Kidney (tissue), 14 donors: ENCODE measurements around the gene DIAPH1. TPM values are rescaled to one million over a fixed set of nuclear protein-coding genes. Genes with fewer than 3 reads are reported as not detected.
A peak's percentile ranks its signal among the peaks of the same experiment; 100 is the strongest.

Source experiments
- DNase-seq, 5 donors: peaks; one replicate each; pipeline ENCODE4 v3.0.0-alpha.2; 2013 to 2020
- FAIRE-seq: peaks from 2 replicates; lab custom pipeline; 2012; peaks lifted over from hg19 to GRCh38; lab: Jason Lieb, UNC
- H3K27ac ChIP-seq, 2 donors: one replicate each; pipeline ENCODE4 v1.7.0; 2013; ENCODE audit warnings: low read depth in 2 of 2, low read length in 2 of 2, inconsistent platforms in 1 of 2
- H3K27me3 ChIP-seq: one replicate; pipeline ENCODE4 v1.7.1; 2013; ENCODE audit warnings: low read length, inconsistent platforms; ENCODE audit not compliant: control insufficient read depth, insufficient read depth
- H3K36me3 ChIP-seq, 3 donors: one replicate each; pipeline versions ENCODE4 v1.7.0 to v1.7.1; 2013; ENCODE audit warnings: low read length in 3 of 3, control low read depth in 1 of 3, inconsistent platforms in 1 of 3; ENCODE audit not compliant: insufficient read depth in 3 of 3, control insufficient read depth in 2 of 3
- H3K4me1 ChIP-seq, 3 donors: one replicate each; pipeline versions ENCODE4 v1.7.0 to v1.7.1; 2013; ENCODE audit warnings: low read length in 3 of 3, inconsistent platforms in 1 of 3, low read depth in 1 of 3; ENCODE audit not compliant: control insufficient read depth in 2 of 3, insufficient read depth in 2 of 3
- H3K4me3 ChIP-seq, 3 donors: one replicate each; pipeline versions ENCODE4 v1.7.0 to v1.8.1; 2013; ENCODE audit warnings: low read length in 3 of 3, control low read depth in 1 of 3, inconsistent platforms in 1 of 3
- H3K9ac ChIP-seq, 3 donors: one replicate each; pipeline versions ENCODE4 v1.7.0 to v1.7.1; 2013; ENCODE audit warnings: low read length in 3 of 3, control low read depth in 1 of 3, inconsistent platforms in 1 of 3
- H3K9me3 ChIP-seq, 3 donors: one replicate each; pipeline versions ENCODE4 v1.7.0 to v1.7.1; 2013; ENCODE audit warnings: low read length in 3 of 3, control low read depth in 1 of 3, inconsistent platforms in 1 of 3; ENCODE audit not compliant: control insufficient read depth in 2 of 3, insufficient read depth in 1 of 3
- CTCF ChIP-seq: IDR thresholded peaks from 3 replicates; pipeline ENCODE4 v1.5.1; 2012; ENCODE audit warnings: mild to moderate bottlenecking, moderate library complexity, borderline replicate concordance; ENCODE audit not compliant: insufficient read depth; ENCODE audit errors: extremely low read depth
- intact Hi-C: fragments of 100-400 bp; cut with DNase I; formaldehyde crosslinking; loops from one replicate; pipeline ENCODE4 v1.11.1; 2022
- polyA plus RNA-seq: library from polyadenylated mRNA; stranded (reverse); fragments of 350-450 nt; fragmentation: Illumina TruSeq; extraction: RNeasy Lipid Tissue Mini Kit (QIAGEN cat#74804); gene quantifications from one replicate; pipeline ENCODE4 v1.2.3, GENCODE V29; 2014; ENCODE audit warnings: low read depth, low replicate concordance; ENCODE audit not compliant: insufficient read depth
- total RNA-seq: library from RNA; stranded (reverse); fragmentation: NEBNext Ultra II Directional; extraction: Animal tissue kit (Norgen Biotek cat#: 25700); gene quantifications from one replicate; pipeline ENCODE4 v1.2.1, GENCODE V29; 2021
- donor health status: control.
- donor health status: control.
- donor health status: control.
- donor health status: control.
- donor health status: control.
- donor health status: DM: yes; HTN: yes; CAD: no.
- donor health status: Normal renal cell carcinoma (clear cell type).

Gene DIAPH1
- total and polyA plus RNA-seq, 2 donors from 2014 or later = 60.6 to 156 TPM

- Histone ChIP-seq H3K36me3 (peaks cover 5 to 25% (median 8%) of the 10 kb centered on the region in 3 donors), H3K27ac (peak overlapping the region; percentile 90 to 94), H3K4me1 (peaks cover 0 to 18% (median 3%) of the 10 kb centered on the region in 3 donors), H3K27me3 (no peaks in the 10 kb centered on the region), H3K9me3 (no peaks in the 10 kb centered on the region), H3K9ac (peak overlapping the region; percentile 20 to 77 (median 55)), H3K4me3 (peak overlapping the region; percentile 62 to 93 (median 62))
- intact Hi-C loops = no loop called here
- FAIRE-seq (no peak), DNase-seq (peak in 1 of 5 donors; percentile 39)
- TF ChIP-seq CTCF = no peak
Measured at GRCh38 chr5:141617682-141618029, 1.1 kb downstream of the DIAPH1 start.

GRCh38 chr5:141617128-141617527, 1.7 kb downstream of the DIAPH1 start:
- H3K9me3 ChIP-seq = no peaks in the 10 kb centered on the region
- H3K9ac ChIP-seq = peak overlapping the region in 2 of 3 donors; percentile 55 to 77
- no peak for TF ChIP-seq CTCF
- no peak for DNase-seq
- peaks cover 0 to 18% (median 3%) of the 10 kb centered on the region in 3 donors for H3K4me1 ChIP-seq
- intact Hi-C loops = no loop called here
- H3K27ac ChIP-seq = peak overlapping the region; percentile 90 to 94
- no peaks in the 10 kb centered on the region for H3K27me3 ChIP-seq
- H3K36me3 ChIP-seq = peaks cover 5 to 21% (median 5%) of the 10 kb centered on the region in 3 donors
- no peak for FAIRE-seq
- H3K4me3 ChIP-seq = peak overlapping the region in 2 of 3 donors; percentile 62 to 93

GRCh38 chr5:141615991-141616720, 2.6 kb downstream of the DIAPH1 start:
- peak overlapping the region in 1 of 2 donors; percentile 26 for H3K27ac ChIP-seq
- DNase-seq = no peak
- H3K4me1 ChIP-seq = peaks cover 0 to 18% (median 7%) of the 10 kb centered on the region in 3 donors
- no peaks in the 10 kb centered on the region for H3K27me3 ChIP-seq
- H3K4me3 ChIP-seq = peak overlapping the region in 2 of 3 donors; percentile 62 to 93
- H3K9me3 ChIP-seq = no peaks in the 10 kb centered on the region
- TF ChIP-seq CTCF = no peak
- no peak for FAIRE-seq
- peaks cover 1 to 17% (median 3%) of the 10 kb centered on the region in 3 donors for H3K36me3 ChIP-seq
- H3K9ac ChIP-seq = peak overlapping the region in 1 of 3 donors; percentile 56
- intact Hi-C loops = no loop called here
